GM19455 (cell line): ENCODE measurements around the gene RERE.

Experiments used
- ATAC-seq: cut with Tn5 transposase; IDR thresholded peaks from one replicate; pipeline ENCODE4 v1.9.1; 2021; ENCODE audit not compliant: unreplicated experiment

RERE gene

GRCh38 chr1:8487249-8487648 lies 330.2 kb downstream of the RERE start:
- ATAC-seq: no peak

GRCh38 chr1:8486047-8486446 lies 331.4 kb downstream of the RERE start:
- ATAC-seq: no peak

GRCh38 chr1:8483586-8483985 lies 333.9 kb downstream of the RERE start:
- ATAC-seq: no peak

- ATAC-seq: no peak
These were observed 334.5 kb downstream of the RERE start for GRCh38 chr1:8482979-8483381.

GRCh38 chr1:8481650-8482380 lies 335.6 kb downstream of the RERE start:
- ATAC-seq: no peak

- no peak for ATAC-seq
These were observed 338.9 kb downstream of the RERE start for GRCh38 chr1:8478566-8478965.

GRCh38 chr1:8477983-8478362 lies 339.5 kb downstream of the RERE start:
- no peak for ATAC-seq

GRCh38 chr1:8477166-8477982 lies 340.1 kb downstream of the RERE start:
- no peak for ATAC-seq

GRCh38 chr1:8476006-8476405 lies 341.4 kb downstream of the RERE start:
- ATAC-seq: no peak

- ATAC-seq: no peak
These were observed 343.1 kb downstream of the RERE start for GRCh38 chr1:8474369-8474768.

- no peak for ATAC-seq
These were observed 343.5 kb downstream of the RERE start for GRCh38 chr1:8473891-8474300.

- ATAC-seq: no peak
These were observed 344.1 kb downstream of the RERE start for GRCh38 chr1:8473121-8473875.

- no peak for ATAC-seq
These were observed 344.8 kb downstream of the RERE start for GRCh38 chr1:8472668-8473067.

GRCh38 chr1:8471451-8471850 lies 346.0 kb downstream of the RERE start:
- ATAC-seq: no peak

- ATAC-seq: no peak
These were observed 348.7 kb downstream of the RERE start for GRCh38 chr1:8468751-8469150.

GRCh38 chr1:8467308-8467707 lies 350.1 kb downstream of the RERE start:
- no peak for ATAC-seq

GRCh38 chr1:8465692-8466091 lies 351.7 kb downstream of the RERE start:
- ATAC-seq: no peak

- ATAC-seq: no peak
These were observed 352.4 kb downstream of the RERE start for GRCh38 chr1:8465013-8465412.

- ATAC-seq: no peak
These were observed 353.1 kb downstream of the RERE start for GRCh38 chr1:8464377-8464776.

GRCh38 chr1:8463144-8463927 lies 354.1 kb downstream of the RERE start:
- ATAC-seq: no peak

- ATAC-seq: no peak
These were observed 355.0 kb downstream of the RERE start for GRCh38 chr1:8462371-8462892.
